DMS53 treated with DMSO at 0.1 percent for 48 hours (cell line): ENCODE data around the gene ZNF500.

Source experiments
- DNase-seq: peaks from one replicate; lab custom pipeline; 2025; ENCODE audit not compliant: unreplicated experiment; lab: John Stamatoyannopoulos, UW

The ZNF500 gene

DNA sequence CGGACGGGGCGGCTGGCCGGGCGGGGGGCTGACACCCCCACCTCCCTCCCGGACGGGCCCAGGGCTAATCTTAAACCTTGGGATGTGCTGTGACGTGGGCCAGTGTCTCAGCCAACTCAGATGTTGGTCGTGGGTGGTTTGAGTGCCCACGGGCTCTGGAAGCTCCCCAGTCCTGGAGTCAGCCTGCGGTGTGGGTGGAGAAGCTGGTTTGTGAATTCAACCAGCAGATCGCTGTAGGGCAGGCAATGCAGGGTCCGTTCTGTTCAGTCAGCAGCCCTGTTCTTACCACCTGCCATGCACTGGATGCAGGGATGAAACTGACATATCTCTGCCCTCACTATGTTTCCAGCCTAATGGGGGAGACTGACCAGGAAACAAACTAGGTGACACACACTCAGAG is 8.0 kb upstream of the ZNF500 start:
- DNase-seq: no peak

GRCh38 chr16:4772351-4772750 is 5.4 kb upstream of the ZNF500 start:
- DNase-seq: no peak

- no peak for DNase-seq
These were observed 4.7 kb upstream of the ZNF500 start for GRCh38 chr16:4771646-4772045.

DNA sequence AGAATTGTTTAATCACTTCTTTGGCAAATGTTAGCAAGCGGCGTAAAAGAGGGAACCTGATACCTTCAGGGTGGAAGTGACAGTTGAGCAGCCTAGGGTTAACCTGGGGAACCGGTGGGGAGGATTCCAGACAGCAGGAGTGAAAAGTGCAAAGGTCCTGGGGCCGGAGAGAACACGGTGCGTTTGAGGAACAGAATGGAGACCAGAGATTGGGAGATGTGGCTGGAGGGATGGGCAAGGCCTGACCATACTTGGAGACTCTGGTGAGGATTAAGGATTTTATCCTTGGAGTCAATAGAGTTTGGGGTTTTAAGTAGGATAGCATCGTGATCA is 2.3 kb upstream of the ZNF500 start:
- DNase-seq: no peak

GRCh38 chr16:4768549-4769305 is 1.8 kb upstream of the ZNF500 start:
- DNase-seq: peak; percentile 80

DNA sequence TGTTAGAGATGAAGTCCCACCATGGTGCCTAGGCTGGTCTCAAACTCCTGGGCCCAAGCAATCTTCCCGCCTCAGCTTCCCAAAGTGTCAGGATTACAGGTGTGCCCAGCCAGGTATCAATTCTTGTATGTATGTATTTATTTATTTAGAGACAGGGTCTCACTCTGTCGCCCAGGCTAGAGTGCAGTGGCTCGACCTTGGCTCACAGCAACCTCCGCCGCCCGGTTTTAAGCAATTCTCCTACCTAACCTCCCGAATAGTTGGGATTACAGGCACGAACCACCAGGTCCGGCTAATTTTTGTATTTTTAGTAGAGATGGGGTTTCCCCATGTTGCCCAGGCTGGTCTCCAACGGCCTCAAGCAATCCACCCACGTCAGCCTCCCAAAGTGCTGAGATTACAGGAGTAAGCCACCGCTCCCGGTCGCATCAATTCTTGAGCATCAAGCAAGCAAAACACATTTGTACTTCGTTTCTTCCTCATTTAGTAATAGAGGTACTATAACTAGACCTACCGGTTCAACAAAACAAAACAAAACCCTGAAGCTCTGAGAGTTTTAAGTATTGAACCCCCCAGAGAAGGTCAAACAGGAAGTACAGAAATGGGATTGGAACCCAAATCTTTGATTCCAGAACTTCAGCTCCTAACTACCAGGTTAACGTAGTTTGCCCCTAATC is 1.0 kb upstream of the ZNF500 start:
- DNase-seq: no peak

- no peak for DNase-seq
These were observed 1.2 kb downstream of the ZNF500 start for GRCh38 chr16:4765511-4766474.

DNA sequence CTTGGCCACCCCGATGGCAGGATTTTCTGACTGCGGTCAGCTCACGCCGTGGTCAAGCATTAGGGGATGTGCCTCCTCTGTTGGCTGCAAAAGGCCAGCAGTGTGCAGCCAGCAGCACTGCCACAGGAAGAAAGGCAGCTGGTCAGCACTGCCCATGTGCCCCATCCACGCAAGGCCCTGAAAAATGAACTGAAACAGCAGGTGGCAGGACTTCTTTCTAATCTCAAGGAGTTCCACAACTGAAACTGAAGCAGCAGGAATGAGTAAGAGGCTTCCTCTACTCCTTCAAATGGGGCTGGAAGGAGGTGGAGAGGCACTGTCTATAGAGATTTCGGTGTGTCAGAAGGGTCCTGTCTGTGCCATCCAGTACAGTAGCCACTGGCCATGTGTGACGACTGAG is 3.2 kb downstream of the ZNF500 start:
- DNase-seq: no peak

DNA sequence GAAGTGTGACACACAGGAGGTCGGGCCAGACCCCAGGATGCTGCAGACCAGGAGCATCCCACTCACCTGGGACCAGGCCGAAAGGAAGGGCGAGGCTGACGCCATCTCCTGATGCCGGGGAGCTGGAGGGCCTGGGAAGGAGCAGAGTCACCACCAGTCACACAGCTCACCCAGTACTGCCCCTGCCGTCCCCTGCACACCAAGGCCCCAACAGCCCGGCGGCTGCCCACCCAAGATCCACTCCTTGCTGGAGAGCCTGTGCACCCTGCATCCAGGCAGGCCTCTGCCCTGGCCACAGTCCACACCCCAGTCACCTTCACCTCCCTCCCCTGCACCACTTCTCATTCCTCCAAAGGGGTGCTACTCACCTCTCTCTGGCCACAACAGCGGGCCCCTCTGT is 4.8 kb downstream of the ZNF500 start:
- DNase-seq: no peak

- DNase-seq: no peak
These were observed 6.6 kb downstream of the ZNF500 start for GRCh38 chr16:4760221-4760910.

DNA sequence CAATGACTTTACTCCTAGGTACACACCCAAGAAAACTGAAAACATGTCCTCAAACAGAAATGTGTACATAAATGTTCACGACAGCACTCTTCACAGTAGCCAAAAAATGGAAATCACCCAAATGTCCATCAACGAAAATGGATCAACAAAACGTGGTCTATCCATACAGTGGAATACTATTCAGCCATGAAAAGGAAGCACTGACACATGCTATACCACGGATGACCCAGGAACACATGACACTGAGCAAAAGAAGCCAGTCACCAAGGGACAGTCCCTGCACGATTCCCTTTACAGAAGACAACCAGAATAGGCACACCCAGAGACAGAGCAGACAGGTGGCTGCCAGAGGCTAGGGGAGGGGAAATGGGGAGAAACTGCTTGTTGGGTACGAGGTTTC is 11.3 kb downstream of the ZNF500 start:
- no peak for DNase-seq

DNA sequence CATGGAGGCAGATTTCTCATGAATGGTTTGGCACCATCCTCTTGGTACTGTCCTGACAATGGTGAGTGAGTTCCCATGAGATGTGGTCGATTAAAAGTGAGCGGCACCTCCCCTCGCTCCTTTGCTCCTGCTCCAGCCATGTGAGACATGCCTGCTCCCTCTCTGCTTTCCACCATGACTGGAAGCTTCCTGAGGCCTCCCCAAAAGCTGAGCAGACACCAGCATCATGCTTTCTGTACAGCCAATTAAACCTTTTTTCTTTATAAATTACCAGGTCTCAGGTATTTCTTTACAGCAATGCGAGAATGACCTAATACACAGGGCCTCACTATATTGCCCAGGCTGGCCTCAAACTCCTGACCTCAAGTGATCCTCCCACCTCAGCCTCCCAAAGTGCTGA is 12.1 kb downstream of the ZNF500 start:
- DNase-seq: no peak

- DNase-seq: no peak
These were observed 13.7 kb downstream of the ZNF500 start for GRCh38 chr16:4753227-4753626.

- no peak for DNase-seq
These were observed 14.4 kb downstream of the ZNF500 start for GRCh38 chr16:4752351-4753100.

DNA sequence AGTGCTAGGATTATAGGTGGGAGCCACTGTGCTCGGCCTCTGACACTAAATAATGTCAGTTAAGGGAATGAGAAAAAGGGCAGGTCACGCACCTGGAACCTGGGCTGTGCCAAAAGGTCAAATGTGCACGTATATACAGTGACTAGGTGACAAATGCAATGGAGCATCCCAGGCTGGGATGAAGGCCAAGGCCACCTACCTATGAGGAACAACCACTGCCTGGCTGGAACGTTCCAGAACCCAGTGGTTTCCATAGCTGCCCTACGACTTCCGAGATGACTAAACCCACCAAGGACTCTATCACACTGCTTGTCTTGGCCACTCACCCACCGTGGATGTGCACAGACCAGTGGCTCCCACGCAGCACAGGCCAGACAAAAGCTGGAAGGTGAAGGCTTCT is 16.1 kb downstream of the ZNF500 start:
- no peak for DNase-seq

- DNase-seq: no peak
These were observed 17.2 kb downstream of the ZNF500 start for GRCh38 chr16:4749700-4750257.

DNA sequence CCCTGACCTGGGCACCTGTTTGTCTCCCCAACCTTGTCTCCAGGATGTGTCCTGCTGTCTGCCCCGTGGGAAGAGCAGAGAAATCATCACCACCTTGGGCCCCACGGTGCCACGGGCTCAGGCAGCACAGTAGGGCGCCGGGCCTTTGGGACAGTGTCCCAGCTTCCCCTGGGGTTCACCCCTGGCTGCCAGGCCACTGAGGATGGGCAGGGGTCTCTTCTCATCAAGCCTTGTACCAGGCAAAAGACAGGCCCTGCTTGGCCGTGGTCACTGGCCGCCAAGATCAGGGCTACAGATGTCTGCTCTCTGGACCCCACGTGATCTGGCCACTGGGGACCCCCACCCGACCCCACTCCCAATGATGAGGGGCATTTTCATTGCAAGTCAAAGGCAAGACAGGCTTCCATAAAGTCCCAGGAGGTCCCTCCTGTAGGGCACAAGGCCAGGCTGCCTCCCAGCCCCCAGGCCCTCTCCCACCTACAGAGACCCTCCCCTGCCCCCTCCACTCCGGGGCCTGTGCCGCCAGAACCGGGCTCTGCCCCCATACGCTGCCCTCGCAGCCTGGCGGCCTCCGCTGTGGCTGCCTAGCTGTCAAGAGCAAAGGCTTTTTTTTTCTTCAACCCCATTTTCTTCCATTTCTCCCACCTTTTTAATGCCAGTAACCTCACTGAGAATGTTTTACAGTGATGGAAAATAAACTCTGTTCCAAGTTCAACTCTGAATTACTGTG is 18.1 kb downstream of the ZNF500 start:
- no peak for DNase-seq

DNA sequence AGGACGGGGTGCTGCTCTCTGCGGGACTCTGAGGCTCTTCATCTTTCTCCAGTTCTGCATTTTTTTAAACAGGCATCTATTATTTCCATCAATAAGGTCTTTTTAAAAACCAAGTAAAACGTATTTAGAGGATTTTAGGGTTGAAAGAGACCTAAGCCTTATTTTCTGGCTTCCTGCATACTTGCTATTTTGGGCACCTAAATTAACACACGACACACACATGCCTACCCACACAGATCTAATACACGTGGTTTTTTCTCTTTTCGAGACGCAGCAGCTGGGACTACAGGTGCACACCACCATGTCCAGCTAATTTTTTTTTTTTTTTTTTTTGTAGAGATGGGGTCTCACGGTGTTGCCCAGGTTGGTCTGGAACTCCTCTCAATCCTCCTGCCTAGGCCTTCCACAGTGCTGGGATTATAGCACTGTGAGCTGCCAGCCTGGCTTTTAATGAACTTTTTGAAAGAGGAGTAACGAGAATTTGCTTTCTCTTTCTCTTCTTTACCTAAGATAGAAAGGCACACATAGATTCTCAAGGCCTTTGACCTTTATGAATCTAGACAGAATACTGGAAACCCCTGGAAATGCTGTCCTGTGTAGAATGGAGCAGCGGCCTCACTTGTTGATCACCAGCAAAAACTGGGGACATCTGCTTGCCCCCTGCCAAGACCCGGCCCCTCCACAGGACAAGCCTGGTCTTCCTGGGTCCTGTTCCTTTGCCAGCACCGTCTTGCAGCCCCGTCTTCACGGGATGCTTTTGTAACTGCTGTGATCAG is 18.9 kb downstream of the ZNF500 start:
- no peak for DNase-seq
